Coronary artery (tissue), 2 donors: ENCODE results near the gene PKD1L1.

ENCODE experiments used
- DNase-seq: peaks from one replicate; pipeline ENCODE4 v3.0.0-alpha.2; 2017; ENCODE audit warnings: low spot score
- H3K27ac ChIP-seq, 2 donors: fragments of 200-600 bp; sonication (generic); one replicate each; pipeline ENCODE4 v1.5.1; 2016 to 2019
- H3K4me3 ChIP-seq: fragments of 200-600 bp; sonication (generic); 2 replicates; pipeline ENCODE4 v1.5.1; 2016; ENCODE audit warnings: mild to moderate bottlenecking, moderate library complexity
- CTCF ChIP-seq: fragments of 200-600 bp; sonication (generic); IDR thresholded peaks from one replicate; pipeline ENCODE4 v1.5.1; 2019; ENCODE audit warnings: antibody characterized with exemption

Gene PKD1L1

GRCh38 chr7:47735431-47736345 lies 212.6 kb downstream of the PKD1L1 start:
- Histone ChIP-seq H3K27ac (no peak overlapping the region), H3K4me3 (no peak overlapping the region)
- TF ChIP-seq CTCF: no peak
- no peak for DNase-seq

- no peak for TF ChIP-seq CTCF
- no peak overlapping the region for H3K4me3 ChIP-seq
- no peak overlapping the region for H3K27ac ChIP-seq
- no peak for DNase-seq
Measured at GRCh38 chr7:47734949-47735291, 213.3 kb downstream of the PKD1L1 start.

- TF ChIP-seq CTCF: no peak
- no peak for DNase-seq
- Histone ChIP-seq H3K27ac (no peak overlapping the region), H3K4me3 (no peak overlapping the region)
Measured at GRCh38 chr7:47734287-47734948, 213.8 kb downstream of the PKD1L1 start.

- Histone ChIP-seq H3K27ac (no peak overlapping the region), H3K4me3 (no peak overlapping the region)
- no peak for DNase-seq
- no peak for TF ChIP-seq CTCF
Measured at GRCh38 chr7:47730142-47730541, 218.1 kb downstream of the PKD1L1 start.

GRCh38 chr7:47726047-47726726 lies 222.1 kb downstream of the PKD1L1 start:
- no peak for DNase-seq
- Histone ChIP-seq H3K4me3 (no peak overlapping the region), H3K27ac (no peak overlapping the region)
- no peak for TF ChIP-seq CTCF

- TF ChIP-seq CTCF: no peak
- Histone ChIP-seq H3K27ac (no peak overlapping the region), H3K4me3 (no peak overlapping the region)
- no peak for DNase-seq
Measured at GRCh38 chr7:47725031-47725780, 223.1 kb downstream of the PKD1L1 start.
